CD4-positive, alpha-beta memory T cell (primary cell): ENCODE results near the gene DIP2B. TPM values are rescaled to one million over a fixed set of nuclear protein-coding genes. Genes with fewer than 3 reads are reported as not detected.

Source experiments
- CTCF ChIA-PET: fragments of 350-600 bp; sonication (Branson Sonifier 250); formaldehyde crosslinking; loops from one replicate; lab custom pipeline; 2021; ENCODE audit warnings: inconsistent platforms; ENCODE audit not compliant: partially characterized antibody; lab: Charles Lee
- POLR2A ChIA-PET: fragments of 350-600 bp; sonication (Branson Sonifier 250); formaldehyde crosslinking; loops from one replicate; lab custom pipeline; 2021; ENCODE audit not compliant: partially characterized antibody; lab: Charles Lee
- DNase-seq, 5 donors: peaks; one replicate each; pipeline versions ENCODE4 v3.0.0 to v3.0.0-alpha.2; 2020 to 2022; ENCODE audit warnings: mixed read lengths in 1 of 5
- H3K27ac ChIP-seq: one replicate; pipeline ENCODE4 v1.7.0; 2013; ENCODE audit warnings: low read depth, low read length
- H3K27me3 ChIP-seq: 2 replicates; pipeline ENCODE4 v1.7.0; 2013; ENCODE audit warnings: mild to moderate bottlenecking, low read length, moderate library complexity; ENCODE audit not compliant: insufficient read depth
- H3K36me3 ChIP-seq: 2 replicates; pipeline ENCODE4 v1.7.0; 2013; ENCODE audit warnings: mild to moderate bottlenecking, low read length, moderate library complexity; ENCODE audit not compliant: insufficient read depth
- H3K4me1 ChIP-seq: 2 replicates; pipeline ENCODE4 v1.7.0; 2013; ENCODE audit warnings: mild to moderate bottlenecking, low read length, moderate library complexity; ENCODE audit not compliant: insufficient read depth
- H3K4me3 ChIP-seq, 2 donors: one replicate each; pipeline ENCODE4 v1.7.0; 2013; ENCODE audit warnings: low read length in 2 of 2, mild to moderate bottlenecking in 1 of 2
- H3K9me3 ChIP-seq, 2 donors: one replicate each; pipeline ENCODE4 v1.7.0; 2013; ENCODE audit warnings: low read length in 2 of 2, control low read depth in 1 of 2; ENCODE audit not compliant: control insufficient read depth in 1 of 2
- H3K27ac Mint-ChIP-seq, 7 donors: one replicate each; pipeline ENCODE4 v1.8.0; 2020 to 2021; ENCODE audit warnings: mixed read lengths in 7 of 7, mild to moderate bottlenecking in 6 of 7, inconsistent platforms in 3 of 7, moderate library complexity in 3 of 7
- H3K27me3 Mint-ChIP-seq, 2 donors: one replicate each; pipeline ENCODE4 v1.8.0; 2020 to 2021; ENCODE audit warnings: mixed read lengths in 2 of 2
- H3K36me3 Mint-ChIP-seq, 2 donors: one replicate each; pipeline ENCODE4 v1.8.0; 2020 to 2021; ENCODE audit warnings: mixed read lengths in 2 of 2, inconsistent platforms in 1 of 2, mild to moderate bottlenecking in 1 of 2
- H3K4me1 Mint-ChIP-seq, 4 donors: one replicate each; pipeline ENCODE4 v1.8.0; 2020 to 2021; ENCODE audit warnings: mixed read lengths in 4 of 4, mild to moderate bottlenecking in 1 of 4
- H3K4me3 Mint-ChIP-seq, 8 donors: one replicate each; pipeline ENCODE4 v1.8.0; 2020 to 2021; ENCODE audit warnings: mixed read lengths in 8 of 8, mild to moderate bottlenecking in 7 of 8, moderate library complexity in 6 of 8, inconsistent platforms in 3 of 8
- H3K9me3 Mint-ChIP-seq, 8 donors: one replicate each; pipeline ENCODE4 v1.8.0; 2020 to 2021; ENCODE audit warnings: mixed read lengths in 8 of 8, mild to moderate bottlenecking in 5 of 8, inconsistent platforms in 3 of 8, moderate library complexity in 1 of 8
- intact Hi-C: fragments of 100-400 bp; cut with micrococcal nuclease; formaldehyde crosslinking; loops from one replicate; pipeline ENCODE4 v1.15.1; 2023
- polyA plus RNA-seq, 2 donors: library from polyadenylated mRNA; unstranded; fragments of 300-500 nt; fragmentation: Illumina TruSeq; gene quantifications; one replicate each; pipeline ENCODE4 v1.2.3, GENCODE V29; 2021
- total RNA-seq, 2 experiments: library from RNA; stranded (reverse); gene quantifications; one replicate each; pipeline ENCODE4 v1.2.3, GENCODE V29; 2021

Gene DIP2B
- total and polyA plus RNA-seq, 4 experiments from 2014 or later, result 3.8 to 29.1 (median 20.0) TPM

DNA sequence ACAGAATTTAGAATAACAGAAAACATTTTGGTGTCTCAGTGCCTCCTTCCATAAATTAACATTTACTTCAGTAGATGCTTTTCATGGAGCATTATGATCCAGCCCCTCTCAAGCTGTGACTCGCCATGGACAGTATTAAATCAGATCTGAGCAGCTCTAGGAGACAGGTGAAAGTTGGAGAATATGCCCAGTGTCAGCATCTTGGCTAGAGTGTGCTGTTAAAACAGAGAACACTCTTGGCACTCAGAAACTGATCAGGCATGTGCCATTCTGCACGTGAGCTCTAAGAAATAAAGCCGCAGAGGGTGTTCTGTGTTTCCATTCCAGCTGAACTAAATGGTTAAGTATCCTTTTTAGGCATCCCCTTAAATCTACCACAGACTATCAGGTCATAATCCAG, 68.0 kb downstream of the DIP2B start:
- Mint-ChIP-seq H3K36me3 (peaks cover 0 to 2% of the 10 kb centered on the region in 2 donors), H3K27ac (peak overlapping the region in 2 of 7 donors; percentile 27 to 45), H3K9me3 (no peaks in the 10 kb centered on the region), H3K27me3 (no peaks in the 10 kb centered on the region), H3K4me1 (peaks cover 25 to 40% (median 27%) of the 10 kb centered on the region in 4 donors), H3K4me3 (no peak overlapping the region)
- no peaks in the 10 kb centered on the region for H3K27me3 ChIP-seq
- intact Hi-C loops, result no loop called here
- H3K36me3 ChIP-seq, result no peaks in the 10 kb centered on the region
- no peak overlapping the region for H3K27ac ChIP-seq
- H3K4me3 ChIP-seq, result no peak overlapping the region
- peaks cover 21% of the 10 kb centered on the region for H3K4me1 ChIP-seq
- no peak for DNase-seq
- POLR2A ChIA-PET, result no interaction called here
- CTCF ChIA-PET, result no interaction called here
- H3K9me3 ChIP-seq, result no peaks in the 10 kb centered on the region

DNA sequence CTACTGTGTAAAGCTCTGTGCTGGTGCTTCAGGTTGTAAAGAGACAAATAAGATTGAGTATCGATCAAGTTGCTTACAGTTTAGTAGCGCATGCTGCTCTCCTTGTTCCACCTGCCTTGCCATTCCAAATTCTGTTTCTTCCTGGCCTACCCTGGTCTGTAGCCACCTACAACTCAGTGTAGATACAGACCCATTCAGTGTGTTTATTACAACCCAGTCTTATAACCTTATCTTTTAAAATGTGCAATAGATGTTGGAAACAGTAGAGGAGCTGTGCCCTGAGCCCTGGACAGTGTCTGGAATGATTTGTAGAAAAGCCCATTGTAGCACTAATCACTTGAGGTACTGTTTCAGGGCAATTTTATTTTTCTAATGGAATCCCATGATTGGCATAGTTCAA, 68.5 kb downstream of the DIP2B start:
- H3K4me1 Mint-ChIP-seq, result peaks cover 21 to 35% (median 23%) of the 10 kb centered on the region in 4 donors
- H3K9me3 Mint-ChIP-seq, result no peaks in the 10 kb centered on the region
- no peaks in the 10 kb centered on the region for H3K27me3 Mint-ChIP-seq
- H3K27ac Mint-ChIP-seq, result peak overlapping the region in 2 of 7 donors; percentile 27 to 72
- ChIA-PET POLR2A (no interaction called here), CTCF (no interaction called here)
- no peaks in the 10 kb centered on the region for H3K36me3 Mint-ChIP-seq
- no peaks in the 10 kb centered on the region for H3K27me3 ChIP-seq
- no peak overlapping the region for H3K4me3 ChIP-seq
- intact Hi-C loops, result no loop called here
- no peaks in the 10 kb centered on the region for H3K9me3 ChIP-seq
- H3K4me1 ChIP-seq, result peaks cover 16% of the 10 kb centered on the region
- DNase-seq, result no peak
- H3K36me3 ChIP-seq, result no peaks in the 10 kb centered on the region
- H3K27ac ChIP-seq, result no peak overlapping the region
- no peak overlapping the region for H3K4me3 Mint-ChIP-seq

DNA sequence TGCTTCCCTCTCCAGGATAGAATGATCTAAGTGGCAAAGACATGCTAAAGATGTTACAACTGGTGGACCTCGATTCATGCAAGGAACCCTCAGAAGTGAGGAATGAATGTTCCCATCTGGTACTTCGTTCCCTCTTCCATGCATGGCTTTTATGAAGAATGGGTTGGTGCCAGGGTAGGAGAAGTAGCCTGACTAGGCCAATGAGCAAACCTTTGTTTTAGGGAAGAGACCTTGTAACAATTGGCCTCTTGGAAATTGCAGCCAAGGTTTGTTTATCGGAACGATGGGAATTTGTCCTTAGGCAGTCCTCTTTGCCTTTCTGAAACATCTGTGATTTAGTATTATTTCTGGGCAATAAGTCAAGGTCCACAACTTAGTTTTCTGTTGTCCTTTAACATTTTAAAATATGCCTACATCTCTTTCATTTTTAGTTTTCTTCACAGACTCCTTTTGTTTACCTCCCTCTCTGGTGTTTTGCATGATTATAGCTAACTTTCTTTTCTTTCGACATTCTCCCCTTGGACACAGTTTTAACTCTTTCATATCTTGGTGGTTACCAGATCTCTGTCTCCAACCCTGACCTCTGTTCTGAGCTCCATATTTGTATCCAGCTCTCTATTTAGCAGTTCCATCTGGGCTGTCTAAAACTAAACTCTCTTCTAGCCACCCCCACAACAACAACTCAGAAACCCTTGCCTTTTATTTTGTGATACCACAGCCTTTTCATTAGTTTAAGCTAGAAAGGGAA, 70.0 kb downstream of the DIP2B start:
- CTCF ChIA-PET, result no interaction called here
- Mint-ChIP-seq H3K4me3 (no peak overlapping the region), H3K9me3 (no peaks in the 10 kb centered on the region), H3K27me3 (no peaks in the 10 kb centered on the region), H3K4me1 (peaks cover 14 to 28% (median 21%) of the 10 kb centered on the region in 4 donors), H3K36me3 (no peaks in the 10 kb centered on the region), H3K27ac (peak overlapping the region in 2 of 7 donors; percentile 7 to 36)
- intact Hi-C loops, result no loop called here
- no peak overlapping the region for H3K27ac ChIP-seq
- POLR2A ChIA-PET, result no interaction called here
- no peak for DNase-seq
- H3K36me3 ChIP-seq, result no peaks in the 10 kb centered on the region
- no peaks in the 10 kb centered on the region for H3K9me3 ChIP-seq
- no peaks in the 10 kb centered on the region for H3K27me3 ChIP-seq
- no peak overlapping the region for H3K4me3 ChIP-seq
- peaks cover 6% of the 10 kb centered on the region for H3K4me1 ChIP-seq

DNA sequence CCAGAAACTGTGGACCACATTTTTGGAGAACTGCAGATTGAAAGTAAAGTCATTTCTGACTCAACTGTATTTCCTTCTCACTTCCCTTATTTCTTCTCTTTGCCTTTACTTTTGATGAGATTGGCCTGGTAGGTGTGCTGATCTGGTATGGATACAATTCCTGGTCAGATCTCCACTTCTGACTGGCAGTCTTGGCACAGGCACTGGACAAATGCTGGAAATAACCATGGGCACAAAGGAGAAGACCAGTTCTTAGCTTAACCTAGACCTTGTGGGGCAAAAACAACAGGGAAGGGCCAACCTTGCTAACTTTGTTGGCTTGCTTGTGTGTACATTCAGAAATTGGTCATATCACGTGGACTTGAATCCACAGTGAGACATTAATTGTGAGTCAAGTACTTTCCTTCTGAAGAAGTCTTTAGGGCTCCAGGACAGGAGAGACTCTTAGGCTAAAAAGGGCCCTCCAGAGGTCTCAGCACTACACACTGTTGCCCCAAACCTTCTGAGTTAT, 75.0 kb downstream of the DIP2B start:
- peaks cover 13 to 18% (median 14%) of the 10 kb centered on the region in 4 donors for H3K4me1 Mint-ChIP-seq
- no peak overlapping the region for H3K27ac ChIP-seq

DNA sequence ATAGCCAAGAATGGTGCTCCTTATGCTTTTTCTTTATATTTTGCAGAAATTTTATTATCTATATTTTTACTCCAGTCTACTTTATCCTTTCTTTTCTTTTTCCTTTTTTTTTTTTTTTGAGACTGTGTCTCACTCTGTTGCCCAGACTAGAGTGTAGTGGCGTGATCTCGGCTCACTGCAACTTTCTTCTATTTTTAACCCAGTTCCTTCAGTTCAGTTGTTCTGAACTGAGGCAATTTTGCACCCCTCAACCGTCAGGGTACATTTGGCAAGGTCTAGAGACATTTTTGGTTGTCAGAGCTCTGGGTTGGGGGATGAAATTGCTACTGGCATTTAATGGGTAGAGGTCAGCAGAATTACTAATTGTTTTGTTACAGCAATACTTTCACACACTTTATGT, 75.7 kb downstream of the DIP2B start:
- POLR2A ChIA-PET, result no interaction called here
- no peak for DNase-seq
- no peak overlapping the region for H3K4me3 ChIP-seq
- Mint-ChIP-seq H3K4me1 (peaks cover 10 to 18% (median 11%) of the 10 kb centered on the region in 4 donors), H3K27me3 (no peaks in the 10 kb centered on the region), H3K4me3 (no peak overlapping the region), H3K9me3 (no peaks in the 10 kb centered on the region), H3K27ac (no peak overlapping the region), H3K36me3 (no peaks in the 10 kb centered on the region)
- H3K27me3 ChIP-seq, result no peaks in the 10 kb centered on the region
- H3K9me3 ChIP-seq, result no peaks in the 10 kb centered on the region
- H3K36me3 ChIP-seq, result no peaks in the 10 kb centered on the region
- no peak overlapping the region for H3K27ac ChIP-seq
- CTCF ChIA-PET, result interaction anchor here (1.2 kb wide), 1 partner anchor 76 kb away, joined by 3 read pairs; the partner anchor contains the start of gene DIP2B
- H3K4me1 ChIP-seq, result no peaks in the 10 kb centered on the region
- intact Hi-C loops, result loop anchor here (10.0 kb wide), 1 partner anchor 54 kb away; no protein-coding TSS in a partner anchor

More for the DNA sequence above, 75.0 kb downstream of the DIP2B start:
- Mint-ChIP-seq H3K36me3 (no peaks in the 10 kb centered on the region), H3K27me3 (no peaks in the 10 kb centered on the region), H3K9me3 (no peaks in the 10 kb centered on the region), H3K4me3 (no peak overlapping the region), H3K27ac (peak overlapping the region in 2 of 7 donors; percentile 32 to 53)
- intact Hi-C loops, result loop anchor here (10.0 kb wide), 1 partner anchor 55 kb away; no protein-coding TSS in a partner anchor
- no peaks in the 10 kb centered on the region for H3K27me3 ChIP-seq
- H3K4me3 ChIP-seq, result no peak overlapping the region
- no peak for DNase-seq
- no peaks in the 10 kb centered on the region for H3K9me3 ChIP-seq
- POLR2A ChIA-PET, result no interaction called here
- CTCF ChIA-PET, result interaction anchor here (1.2 kb wide), 1 partner anchor 75 kb away, joined by 3 read pairs; the partner anchor contains the start of gene DIP2B
- no peaks in the 10 kb centered on the region for H3K4me1 ChIP-seq
- no peaks in the 10 kb centered on the region for H3K36me3 ChIP-seq

DNA sequence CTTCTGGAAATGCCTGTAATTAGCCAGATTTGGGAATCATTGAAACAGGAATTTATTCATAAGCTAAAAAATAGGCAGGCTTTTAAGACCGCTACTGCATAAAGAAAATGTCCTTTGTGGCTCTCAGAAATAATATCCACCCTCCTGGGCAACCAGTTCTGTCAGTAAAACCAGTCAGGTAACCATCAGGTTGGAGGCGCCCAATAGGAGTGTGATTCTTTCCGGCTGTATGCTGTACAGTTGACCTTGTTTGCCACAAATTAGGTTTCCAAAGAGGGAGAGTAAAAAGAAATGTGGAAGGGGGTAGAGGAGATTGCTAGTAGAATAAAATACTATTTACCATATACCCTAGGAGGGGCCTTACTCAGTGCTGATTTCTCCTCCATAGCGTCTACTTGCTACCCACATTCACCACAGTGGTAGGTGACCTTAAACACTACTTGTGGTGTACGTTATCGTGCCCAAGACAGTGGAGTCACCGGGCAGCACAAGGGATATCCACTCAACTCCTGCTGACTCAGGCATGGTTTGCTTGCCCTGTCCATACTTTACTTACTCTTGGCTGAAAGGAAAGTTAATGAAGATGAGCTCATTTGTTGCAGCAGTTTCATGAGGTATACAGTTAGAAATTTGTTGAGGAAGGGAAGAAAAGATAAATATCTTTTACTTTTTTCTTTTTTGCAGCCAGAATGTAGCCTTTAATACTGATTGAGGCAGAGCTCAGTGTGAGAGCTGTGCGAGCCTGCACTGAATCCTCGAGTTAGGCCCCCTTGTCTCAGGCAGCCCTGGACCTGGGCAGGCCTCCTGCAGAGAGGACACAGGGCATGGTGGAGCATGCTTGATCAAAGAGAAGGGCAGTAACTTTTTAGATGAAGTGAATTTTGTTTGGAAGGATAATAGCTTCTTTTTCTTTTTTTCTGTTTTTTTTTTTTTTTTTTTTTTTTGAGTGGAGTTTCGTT, 76.7 kb downstream of the DIP2B start:
- CTCF ChIA-PET, result interaction anchor here (0.7 to 1.2 kb wide), 3 partner anchors 13 to 450 kb away, joined by 3 read pairs; partner anchors contain the start of gene DIP2B
- Histone ChIP-seq H3K27ac (no peak overlapping the region), H3K4me1 (no peaks in the 10 kb centered on the region), H3K9me3 (no peaks in the 10 kb centered on the region), H3K27me3 (no peaks in the 10 kb centered on the region), H3K36me3 (no peaks in the 10 kb centered on the region), H3K4me3 (no peak overlapping the region)
- no peaks in the 10 kb centered on the region for H3K36me3 Mint-ChIP-seq
- no peak overlapping the region for H3K27ac Mint-ChIP-seq
- no peak overlapping the region for H3K4me3 Mint-ChIP-seq
- DNase-seq, result no peak
- POLR2A ChIA-PET, result no interaction called here
- H3K9me3 Mint-ChIP-seq, result no peaks in the 10 kb centered on the region
- H3K27me3 Mint-ChIP-seq, result no peaks in the 10 kb centered on the region
- peaks cover 10 to 22% (median 11%) of the 10 kb centered on the region in 4 donors for H3K4me1 Mint-ChIP-seq
- intact Hi-C loops, result loop anchor here (10.0 kb wide), 1 partner anchor 53 kb away; no protein-coding TSS in a partner anchor
